HCT116 (cell line): ENCODE results near the gene CD164. TPM values are rescaled to one million over a fixed set of nuclear protein-coding genes. Genes with fewer than 3 reads are reported as not detected.

ENCODE experiments used
- ATAC-seq: fragments of 200-7000 bp; cut with Tn5 transposase; 2 replicates; pipeline ENCODE4 v1.9.1; 2020; ENCODE audit warnings: mild to moderate bottlenecking, moderate library complexity
- BruUV-seq: library from RNA; stranded (reverse); fragments of 400-500 nt; replicated peaks from 2 replicates; lab custom pipeline; 2021; lab: Mats Ljungman, UMichigan
- CTCF ChIA-PET: fragments of 300-600 bp; sonication (Branson Sonifier 250); formaldehyde crosslinking; loops from one replicate; lab custom pipeline; 2021; ENCODE audit warnings: antibody characterized with exemption; lab: Charles Lee
- POLR2A ChIA-PET: fragments of 300-600, 350-600 bp; sonication (Branson Sonifier 250); formaldehyde crosslinking; loops from one replicate; lab custom pipeline; 2021; ENCODE audit warnings: antibody characterized with exemption; lab: Charles Lee
- RAD21 ChIA-PET, 2 experiments: fragments of 300-600 bp; sonication (Branson Sonifier 250); formaldehyde crosslinking; loops; one replicate each; lab custom pipeline; 2023; ENCODE audit warnings: low total read pairs in 2 of 2; ENCODE audit not compliant: uncharacterized antibody in 2 of 2, unreplicated experiment in 2 of 2, low non-redundant PET in 1 of 2; lab: Charles Lee
- DNase-seq: peaks from one replicate; pipeline ENCODE4 v3.0.0-alpha.2; 2010; ENCODE audit warnings: low read depth, low spot score
- H2AFZ ChIP-seq: fragments of 200-600 bp; shearing (Covaris generic), sonication (generic); 2 replicates; pipeline ENCODE4 v1.6.1; 2017; ENCODE audit warnings: low read depth, mixed run types, mixed read lengths, antibody characterized with exemption, low read length; ENCODE audit not compliant: poor library complexity, severe bottlenecking
- H3K27ac ChIP-seq: 2 replicates; pipeline ENCODE4 v1.5.1; 2012; ENCODE audit warnings: low read depth, low read length
- H3K27me3 ChIP-seq: fragments of 200-600 bp; sonication (generic); 2 replicates; pipeline ENCODE4 v1.6.1; 2016; ENCODE audit warnings: mixed run types, low read length, mixed read lengths; ENCODE audit not compliant: insufficient read depth
- H3K36me3 ChIP-seq, 2 experiments: fragments of 200-500 bp in 1 of 2; fragments of 200-600 bp in 1 of 2; sonication (Bioruptor generic) in 1 of 2; sonication (generic) in 1 of 2; 2 replicates each; pipeline versions ENCODE4 v1.5.1 to v1.6.1; 2014 to 2016; ENCODE audit warnings: low read length in 2 of 2, inconsistent platforms in 1 of 2, mixed read lengths in 1 of 2, mixed run types in 1 of 2; ENCODE audit not compliant: insufficient read depth in 2 of 2, control insufficient read depth in 1 of 2
- H3K4me1 ChIP-seq, 2 experiments: fragments of 200-600 bp in 1 of 2; sonication (generic) in 1 of 2; 2 replicates each; pipeline versions ENCODE4 v1.5.1 to v1.6.1; 2012 to 2017; ENCODE audit warnings: low read length in 2 of 2, inconsistent platforms in 1 of 2, mild to moderate bottlenecking in 1 of 2, mixed read lengths in 1 of 2, mixed run types in 1 of 2, moderate library complexity in 1 of 2; ENCODE audit not compliant: insufficient read depth in 2 of 2, control insufficient read depth in 1 of 2
- H3K4me2 ChIP-seq: fragments of 200-600 bp; sonication (generic); 2 replicates; pipeline ENCODE4 v1.6.1; 2017; ENCODE audit warnings: mixed run types, low read length, mixed read lengths
- H3K4me3 ChIP-seq, 2 experiments: fragments of 200-600 bp in 1 of 2; sonication (generic) in 1 of 2; replicated peaks in 1 of 2; 2 replicates each; pipeline ENCODE4 v1.5.1; 2011 to 2016; ENCODE audit warnings: low read length in 2 of 2, control low read depth in 1 of 2, low read depth in 1 of 2, mild to moderate bottlenecking in 1 of 2, mixed read lengths in 1 of 2, mixed run types in 1 of 2
- H3K79me2 ChIP-seq: fragments of 200-600 bp; sonication (generic); 2 replicates; pipeline ENCODE4 v1.6.1; 2017; ENCODE audit warnings: mild to moderate bottlenecking, mixed run types, low read length, moderate library complexity, mixed read lengths; ENCODE audit not compliant: insufficient read depth
- H3K9ac ChIP-seq: fragments of 200-600 bp; sonication (generic); 2 replicates; pipeline ENCODE4 v1.6.1; 2016; ENCODE audit warnings: low read length, mixed read lengths
- H3K9me2 ChIP-seq: fragments of 200-600 bp; sonication (generic), shearing (Covaris generic); 2 replicates; pipeline ENCODE4 v1.6.1; 2017; ENCODE audit warnings: mixed run types, mild to moderate bottlenecking, moderate library complexity; ENCODE audit not compliant: insufficient read depth
- H3K9me3 ChIP-seq, 2 experiments: fragments of 200-500 bp in 1 of 2; fragments of 200-600 bp in 1 of 2; sonication (Bioruptor generic) in 1 of 2; sonication (generic) in 1 of 2; 2 replicates each; pipeline ENCODE4 v1.6.1; 2014 to 2017; ENCODE audit warnings: low read length in 2 of 2, mixed read lengths in 2 of 2, inconsistent platforms in 1 of 2, low read depth in 1 of 2, mild to moderate bottlenecking in 1 of 2, mixed run types in 1 of 2, moderate library complexity in 1 of 2; ENCODE audit not compliant: control insufficient read depth in 1 of 2, insufficient read depth in 1 of 2
- H4K20me1 ChIP-seq: fragments of 200-600 bp; sonication (generic), shearing (Covaris generic); 2 replicates; pipeline ENCODE4 v1.6.1; 2017; ENCODE audit warnings: mixed run types, mild to moderate bottlenecking, moderate library complexity; ENCODE audit not compliant: insufficient read depth
- CBX3 ChIP-seq: IDR thresholded peaks from 2 replicates; pipeline ENCODE4 v1.6.1; 2012; ENCODE audit warnings: low read depth
- CEBPB ChIP-seq: IDR thresholded peaks from 2 replicates; pipeline ENCODE4 v1.6.1; 2012; ENCODE audit warnings: low read depth
- ELF1 ChIP-seq: IDR thresholded peaks from 2 replicates; pipeline ENCODE4 v1.6.1; 2012; ENCODE audit warnings: low read depth, borderline replicate concordance
- EZH2 ChIP-seq: fragments of 200-600 bp; sonication (generic); IDR thresholded peaks from 2 replicates; pipeline ENCODE4 v1.6.1; 2017; ENCODE audit warnings: antibody characterized with exemption, mixed run types
- EZH2phosphoT487 ChIP-seq: fragments of 200-600 bp; IDR thresholded peaks from 2 replicates; pipeline ENCODE4 v1.6.1; 2018; ENCODE audit warnings: antibody characterized with exemption, borderline replicate concordance
- FOSL1 ChIP-seq: IDR thresholded peaks from 2 replicates; pipeline ENCODE4 v1.6.1; 2012; ENCODE audit warnings: low read depth
- JUND ChIP-seq: IDR thresholded peaks from 2 replicates; pipeline ENCODE4 v1.6.1; 2012
- POLR2A ChIP-seq: IDR thresholded peaks from 2 replicates; pipeline ENCODE4 v1.7.0; 2011; ENCODE audit warnings: borderline replicate concordance; ENCODE audit not compliant: insufficient read depth, insufficient read length; ENCODE audit errors: extremely low read depth
- POLR2AphosphoS5 ChIP-seq: IDR thresholded peaks from 2 replicates; pipeline ENCODE4 v1.6.1; 2011; ENCODE audit warnings: mild to moderate bottlenecking, low read depth, low read length, moderate library complexity
- SIN3A ChIP-seq: IDR thresholded peaks from 2 replicates; pipeline ENCODE4 v1.6.1; 2012; ENCODE audit warnings: low read depth
- SP1 ChIP-seq: IDR thresholded peaks from 2 replicates; pipeline ENCODE4 v1.6.1; 2012; ENCODE audit warnings: low read depth
- SRF ChIP-seq: IDR thresholded peaks from 2 replicates; pipeline ENCODE4 v1.6.1; 2012; ENCODE audit warnings: low read depth
- TCF7L2 ChIP-seq: IDR thresholded peaks from 2 replicates; pipeline ENCODE4 v1.7.0; 2011; ENCODE audit warnings: borderline replicate concordance, inconsistent platforms; ENCODE audit not compliant: insufficient read depth, insufficient read length; ENCODE audit errors: extremely low read depth
- YY1 ChIP-seq: IDR thresholded peaks from 2 replicates; pipeline ENCODE4 v1.6.1; 2011; ENCODE audit warnings: low read length, low read depth, moderate library complexity, mild to moderate bottlenecking; ENCODE audit not compliant: insufficient replicate concordance; ENCODE audit errors: extremely low read depth
- ZFX ChIP-seq: fragments of 450-650 bp; IDR thresholded peaks from 2 replicates; pipeline ENCODE4 v1.6.1; 2017
- ZNF274 ChIP-seq: fragments of 200-500 bp; sonication (Bioruptor generic); IDR thresholded peaks from 2 replicates; pipeline ENCODE4 v1.6.1; 2014; ENCODE audit warnings: mild to moderate bottlenecking, low read depth, low read length, inconsistent platforms
- intact Hi-C: fragments of 100-400 bp; cut with micrococcal nuclease; formaldehyde crosslinking; loops from 2 replicates; pipeline ENCODE4 v1.10.0; 2022
- total RNA-seq: library from RNA; stranded (reverse); gene quantifications from one replicate; pipeline ENCODE4 v1.2.1, GENCODE V29; 2021; ENCODE audit not compliant: unreplicated experiment
- TF ChIP-seq, protein P1 (sequence below): IDR thresholded peaks from 2 replicates; pipeline ENCODE4 v1.6.1; 2012; ENCODE audit warnings: low read depth

CD164 gene
- total RNA-seq, 1 experiment from 2014 or later, result 171 TPM

DNA sequence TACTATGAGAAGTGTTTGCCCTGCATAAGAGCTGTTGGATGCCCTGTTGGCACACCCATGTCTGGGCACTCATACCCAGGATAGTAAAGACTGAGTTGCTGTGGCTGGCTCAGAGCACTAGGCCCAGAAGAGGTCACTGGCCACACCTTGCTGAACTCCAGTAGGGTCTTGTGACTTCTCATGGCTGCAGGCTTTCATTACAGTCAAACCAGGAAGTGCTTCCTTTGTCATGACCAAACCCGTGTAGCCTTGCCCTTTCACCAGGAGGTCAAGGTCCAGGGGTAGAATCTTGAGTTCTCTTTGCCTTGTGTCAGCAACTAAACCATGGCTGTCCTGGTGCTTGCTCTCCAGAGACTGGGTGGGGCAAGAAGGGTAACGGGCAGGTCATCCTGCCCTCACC lies 49.5 kb downstream of the CD164 start:
- H3K27me3 ChIP-seq, result no peaks in the 10 kb centered on the region
- ATAC-seq (no peak), DNase-seq (no peak)
- ChIA-PET RAD21 (no interaction called here), POLR2A (no interaction called here), CTCF (no interaction called here)
- no peaks in the 10 kb centered on the region for H3K9me3 ChIP-seq
- BruUV-seq, result no TSS peak
- no peak overlapping the region for H3K27ac ChIP-seq
- H3K9me2 ChIP-seq, result no peaks in the 10 kb centered on the region
- H4K20me1 ChIP-seq, result no peaks in the 10 kb centered on the region
- H3K4me3 ChIP-seq, result no peak overlapping the region
- peaks cover 2 to 11% of the 10 kb centered on the region in 2 experiments; a peak in 3 of 4 replicates for H3K4me1 ChIP-seq
- intact Hi-C loops, result no loop called here
- H2AFZ ChIP-seq, result no peak overlapping the region
- H3K9ac ChIP-seq, result no peak overlapping the region
- no peaks in the 10 kb centered on the region for H3K79me2 ChIP-seq
- no peaks in the 10 kb centered on the region for H3K36me3 ChIP-seq
- TF ChIP-seq EZH2phosphoT487, result no peak
- TF ChIP-seq SP1, result no peak
- no peak for TF ChIP-seq POLR2AphosphoS5
- no peak for TF ChIP-seq EZH2
- TF ChIP-seq ZNF274, result no peak
- TF ChIP-seq ELF1, result no peak
- TF ChIP-seq YY1, result no peak
- no peak for TF ChIP-seq CEBPB
- no peak for TF ChIP-seq TCF7L2
- no peak for TF ChIP-seq CBX3
- TF ChIP-seq SIN3A, result no peak
- no peak for TF ChIP-seq JUND
- no peak for TF ChIP-seq ZFX
- TF ChIP-seq, protein P1, sequence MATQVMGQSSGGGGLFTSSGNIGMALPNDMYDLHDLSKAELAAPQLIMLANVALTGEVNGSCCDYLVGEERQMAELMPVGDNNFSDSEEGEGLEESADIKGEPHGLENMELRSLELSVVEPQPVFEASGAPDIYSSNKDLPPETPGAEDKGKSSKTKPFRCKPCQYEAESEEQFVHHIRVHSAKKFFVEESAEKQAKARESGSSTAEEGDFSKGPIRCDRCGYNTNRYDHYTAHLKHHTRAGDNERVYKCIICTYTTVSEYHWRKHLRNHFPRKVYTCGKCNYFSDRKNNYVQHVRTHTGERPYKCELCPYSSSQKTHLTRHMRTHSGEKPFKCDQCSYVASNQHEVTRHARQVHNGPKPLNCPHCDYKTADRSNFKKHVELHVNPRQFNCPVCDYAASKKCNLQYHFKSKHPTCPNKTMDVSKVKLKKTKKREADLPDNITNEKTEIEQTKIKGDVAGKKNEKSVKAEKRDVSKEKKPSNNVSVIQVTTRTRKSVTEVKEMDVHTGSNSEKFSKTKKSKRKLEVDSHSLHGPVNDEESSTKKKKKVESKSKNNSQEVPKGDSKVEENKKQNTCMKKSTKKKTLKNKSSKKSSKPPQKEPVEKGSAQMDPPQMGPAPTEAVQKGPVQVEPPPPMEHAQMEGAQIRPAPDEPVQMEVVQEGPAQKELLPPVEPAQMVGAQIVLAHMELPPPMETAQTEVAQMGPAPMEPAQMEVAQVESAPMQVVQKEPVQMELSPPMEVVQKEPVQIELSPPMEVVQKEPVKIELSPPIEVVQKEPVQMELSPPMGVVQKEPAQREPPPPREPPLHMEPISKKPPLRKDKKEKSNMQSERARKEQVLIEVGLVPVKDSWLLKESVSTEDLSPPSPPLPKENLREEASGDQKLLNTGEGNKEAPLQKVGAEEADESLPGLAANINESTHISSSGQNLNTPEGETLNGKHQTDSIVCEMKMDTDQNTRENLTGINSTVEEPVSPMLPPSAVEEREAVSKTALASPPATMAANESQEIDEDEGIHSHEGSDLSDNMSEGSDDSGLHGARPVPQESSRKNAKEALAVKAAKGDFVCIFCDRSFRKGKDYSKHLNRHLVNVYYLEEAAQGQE, result no peak
- TF ChIP-seq POLR2A, result no peak
- no peak for TF ChIP-seq SRF
- no peak for TF ChIP-seq FOSL1
- H3K4me2 ChIP-seq, result no peak overlapping the region
